ENCODE measurements around the gene PABPC1L2A.
"Not testable (repeated sequence)": the region's sequence is repeated elsewhere in the genome, so short reads cannot be mapped to it uniquely, and the experiment has no call there.

The PABPC1L2A gene

GRCh38 chrX:73079024-73079562 is at the start of gene PABPC1L2A:
TSS of gene PABPC1L2A (minus strand) at chrX:73079512. CDS start at chrX:73079386, 126 bp downstream.
- DNase-seq = not testable (repeated sequence)

- no peak for DNase-seq
Measured at GRCh38 chrX:73127700-73128241, 48.5 kb upstream of the PABPC1L2A start.

DNA sequence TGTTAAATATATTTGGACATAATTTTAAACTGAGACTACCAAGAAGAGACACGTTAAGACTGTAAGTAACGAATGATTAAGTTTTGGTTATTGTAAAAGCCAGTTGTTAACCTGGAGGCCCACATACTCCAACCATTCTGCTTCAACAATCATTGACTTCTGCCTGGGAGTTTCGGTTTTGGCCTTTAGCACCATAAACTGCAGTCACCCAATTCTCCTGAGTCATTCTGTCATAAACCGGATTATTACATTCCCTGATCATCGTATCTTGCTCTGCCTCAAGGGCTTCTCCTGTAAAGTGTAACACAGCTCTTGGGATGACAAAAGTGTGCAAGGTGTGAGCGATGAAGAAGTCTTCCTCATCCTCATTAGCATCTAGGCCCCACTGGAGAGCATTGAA is 46.9 kb upstream of the PABPC1L2A start:
- DNase-seq = no peak

GRCh38 chrX:73099505-73099904 is 20.2 kb upstream of the PABPC1L2A start:
- DNase-seq = not testable (repeated sequence)

- not testable (repeated sequence) for DNase-seq
Measured at GRCh38 chrX:73086766-73087165, 7.5 kb upstream of the PABPC1L2A start.

- not testable (repeated sequence) for DNase-seq
Measured at GRCh38 chrX:73079884-73080283, 572 bp upstream of the PABPC1L2A start.

GRCh38 chrX:73078597-73078996 is 715 bp downstream of the PABPC1L2A start:
- DNase-seq = not testable (repeated sequence)

- DNase-seq = no peak
Measured at GRCh38 chrX:73076838-73077237, 2.5 kb downstream of the PABPC1L2A start.

- DNase-seq = no peak
Measured at GRCh38 chrX:73069365-73070035, 9.8 kb downstream of the PABPC1L2A start.

GRCh38 chrX:73068467-73069364 is 10.6 kb downstream of the PABPC1L2A start:
- DNase-seq = no peak

DNA sequence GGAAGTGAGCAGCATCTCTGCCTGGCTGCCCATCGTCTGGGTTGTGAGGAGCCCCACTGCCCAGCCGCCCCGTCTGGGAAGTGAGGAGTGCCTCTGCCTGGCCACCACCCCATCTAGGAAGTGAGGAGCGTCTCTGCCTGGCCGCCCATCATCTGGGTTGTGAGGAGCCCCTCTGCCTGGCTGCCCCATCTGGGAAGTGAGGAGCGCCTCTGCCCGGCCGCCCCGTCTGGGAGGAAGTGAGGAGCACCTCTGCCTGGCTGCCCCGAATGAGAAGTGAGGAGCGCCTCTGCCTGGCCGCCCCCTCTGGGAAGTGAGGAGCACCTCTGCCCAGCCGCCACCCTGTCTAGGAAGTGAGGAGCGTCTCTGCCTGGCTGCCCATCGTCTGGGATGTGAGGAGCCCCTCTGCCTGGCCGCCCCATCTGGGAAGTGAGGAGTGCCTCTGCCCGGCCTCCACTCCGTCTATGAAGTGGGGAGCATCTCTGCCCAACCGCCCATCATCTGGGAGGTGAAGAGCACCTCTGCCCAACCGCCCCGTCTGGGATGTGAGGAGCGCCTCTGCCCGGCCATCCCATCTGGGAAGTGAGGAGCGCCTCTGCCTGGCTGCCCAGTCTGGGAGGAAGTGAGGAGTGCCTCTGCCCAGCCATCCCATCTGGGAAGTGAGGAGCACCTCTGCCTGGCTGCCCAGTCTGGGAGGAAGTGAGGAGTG is 11.4 kb downstream of the PABPC1L2A start:
- DNase-seq = not testable (repeated sequence)

DNA sequence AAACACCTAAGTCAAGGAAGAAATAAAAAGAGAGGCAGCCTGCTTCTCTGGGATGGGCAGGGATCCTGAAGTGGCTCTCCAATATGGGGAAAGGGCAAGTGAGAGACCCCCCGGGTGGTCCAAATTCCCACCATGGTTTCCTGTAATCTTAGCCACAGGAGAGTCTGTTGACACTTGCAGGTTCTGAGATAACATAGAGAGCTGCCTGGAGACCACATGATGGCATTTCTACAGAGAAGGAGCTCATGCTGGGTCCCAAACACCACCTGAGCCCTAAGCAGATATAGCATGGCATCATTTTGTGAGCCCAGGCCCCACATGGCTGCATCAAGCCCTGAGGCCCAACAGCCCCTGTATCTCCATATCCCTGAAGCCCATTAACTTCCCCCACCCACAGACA is 50.4 kb downstream of the PABPC1L2A start:
- DNase-seq = no peak

All from NCI-H1092 treated with DMSO at 0.1 percent for 48 hours (cell line).